Common myeloid progenitor, CD34-positive (primary cell): ENCODE measurements around the gene GRID2.

Source experiments
- CTCF ChIA-PET: fragments of 350-600 bp; sonication (Branson Sonifier 250); formaldehyde crosslinking; loops from one replicate; lab custom pipeline; 2021; ENCODE audit warnings: antibody characterized with exemption; lab: Charles Lee
- POLR2A ChIA-PET: fragments of 350-600 bp; sonication (Branson Sonifier 250); formaldehyde crosslinking; loops from one replicate; lab custom pipeline; 2021; ENCODE audit warnings: antibody characterized with exemption; lab: Charles Lee
- DNase-seq, 3 donors: peaks; one replicate each; pipeline versions ENCODE4 v3.0.0 to v3.0.0-alpha.2; 2013
- H3K27ac ChIP-seq, 2 experiments: 1 replicate in 1 of 2; 2 replicates in 1 of 2; pipeline ENCODE4 v1.7.0; 2013; ENCODE audit warnings: inconsistent platforms in 2 of 2, low read length in 2 of 2, mild to moderate bottlenecking in 2 of 2, low read depth in 1 of 2, moderate library complexity in 1 of 2; ENCODE audit not compliant: severe bottlenecking in 2 of 2, insufficient read depth in 1 of 2, poor library complexity in 1 of 2
- H3K27me3 ChIP-seq, 5 experiments: replicated peaks in 2 of 5; 1 replicate in 3 of 5; 2 replicates in 2 of 5; pipeline versions ENCODE4 v1.6.1 to v1.7.0; 2013; ENCODE audit warnings: low read length in 4 of 5, mild to moderate bottlenecking in 2 of 5, moderate library complexity in 2 of 5, inconsistent platforms in 1 of 5; ENCODE audit not compliant: insufficient read depth in 5 of 5, control insufficient read depth in 4 of 5
- H3K36me3 ChIP-seq, 4 experiments: 1 replicate in 2 of 4; 2 replicates in 2 of 4; pipeline versions ENCODE4 v1.6.1 to v1.7.0; 2013; ENCODE audit warnings: low read length in 3 of 4, control low read depth in 1 of 4, mild to moderate bottlenecking in 1 of 4; ENCODE audit not compliant: control insufficient read depth in 4 of 4, insufficient read depth in 4 of 4
- H3K4me1 ChIP-seq, 4 experiments: 1 replicate in 3 of 4; 2 replicates in 1 of 4; pipeline versions ENCODE4 v1.6.1 to v1.7.1; 2013; ENCODE audit warnings: low read length in 3 of 4, mild to moderate bottlenecking in 3 of 4, control low read depth in 1 of 4, inconsistent platforms in 1 of 4, moderate library complexity in 1 of 4; ENCODE audit not compliant: control insufficient read depth in 4 of 4, insufficient read depth in 4 of 4; ENCODE audit errors: control extremely low read depth in 1 of 4
- H3K4me3 ChIP-seq, 7 experiments: 1 replicate in 4 of 7; 2 replicates in 3 of 7; pipeline versions ENCODE4 v1.5.1 to v1.7.0; 2013; ENCODE audit warnings: mild to moderate bottlenecking in 7 of 7, low read length in 6 of 7, moderate library complexity in 6 of 7, inconsistent platforms in 2 of 7, low read depth in 2 of 7, control low read depth in 1 of 7; ENCODE audit not compliant: insufficient read depth in 4 of 7, control insufficient read depth in 1 of 7; ENCODE audit errors: extremely low read depth in 1 of 7
- H3K9me3 ChIP-seq, 5 experiments: 1 replicate in 4 of 5; 2 replicates in 1 of 5; pipeline versions ENCODE4 v1.6.1 to v1.7.1; 2013; ENCODE audit warnings: low read length in 4 of 5, mild to moderate bottlenecking in 2 of 5, inconsistent platforms in 1 of 5, low read depth in 1 of 5, moderate library complexity in 1 of 5; ENCODE audit not compliant: control insufficient read depth in 4 of 5, insufficient read depth in 2 of 5; ENCODE audit errors: control extremely low read depth in 1 of 5
- WGBS: methylation state at CpG from one replicate; pipeline ENCODE4 v1.1.5; 2013; ENCODE audit not compliant: insufficient coverage; 5-methylcytosine and 5-hydroxymethylcytosine counted together

GRID2 gene

GRCh38 chr4:93764639-93765246, 1461.0 kb downstream of the GRID2 start:
- H3K4me3 ChIP-seq = no peak overlapping the region
- ChIA-PET POLR2A (no interaction called here), CTCF (interaction anchor here (0.7 to 1.6 kb wide), 8 partner anchors 9 to 607 kb away, joined by 3 to 6 read pairs (median 3); no protein-coding TSS in a partner anchor)
- WGBS = 0% methylated on average over 1 of the region's 5 CpGs
- H3K9me3 ChIP-seq = no peaks in the 10 kb centered on the region
- H3K27me3 ChIP-seq = no peaks in the 10 kb centered on the region
- no peak overlapping the region for H3K27ac ChIP-seq
- H3K4me1 ChIP-seq = no peaks in the 10 kb centered on the region
- DNase-seq = peak; percentile 60 to 77 (median 76)
- no peaks in the 10 kb centered on the region for H3K36me3 ChIP-seq

GRCh38 chr4:93767917-93768316, 1464.2 kb downstream of the GRID2 start:
- Histone ChIP-seq H3K9me3 (no peaks in the 10 kb centered on the region), H3K4me3 (no peak overlapping the region), H3K27me3 (no peaks in the 10 kb centered on the region), H3K4me1 (no peaks in the 10 kb centered on the region), H3K27ac (no peak overlapping the region), H3K36me3 (no peaks in the 10 kb centered on the region)
- POLR2A ChIA-PET = no interaction called here
- 100% methylated on average over 3 of the region's 5 CpGs for WGBS
- DNase-seq = no peak
- CTCF ChIA-PET = no interaction called here

DNA sequence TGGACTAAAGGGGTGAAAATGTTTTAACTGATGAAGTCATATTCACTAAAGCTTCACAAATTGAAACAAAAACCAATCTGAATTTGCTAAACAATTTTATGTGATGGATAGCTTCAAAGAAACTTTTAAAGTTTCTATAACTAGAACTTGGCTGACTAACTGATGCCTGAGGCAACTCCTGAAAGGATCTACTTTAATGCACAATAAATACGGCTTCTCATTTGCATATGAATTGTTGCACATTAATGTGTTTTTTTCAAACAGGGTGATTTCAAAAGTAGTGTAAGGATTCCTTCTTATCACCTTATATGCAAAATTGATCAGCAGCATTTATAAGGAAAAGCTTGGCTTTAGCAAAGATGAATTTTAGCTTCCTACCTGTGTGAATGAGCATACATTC, 1466.4 kb downstream of the GRID2 start:
- no peak for DNase-seq
- H3K27me3 ChIP-seq = no peaks in the 10 kb centered on the region
- CTCF ChIA-PET = interaction anchor here (1.3 kb wide), 1 partner anchor 8 kb away, joined by 3 read pairs; no protein-coding TSS in a partner anchor
- H3K36me3 ChIP-seq = no peaks in the 10 kb centered on the region
- no peak overlapping the region for H3K27ac ChIP-seq
- H3K4me1 ChIP-seq = no peaks in the 10 kb centered on the region
- WGBS = no CpG with 5 or more reads among the region's 1 CpG
- POLR2A ChIA-PET = no interaction called here
- no peaks in the 10 kb centered on the region for H3K9me3 ChIP-seq
- no peak overlapping the region for H3K4me3 ChIP-seq

DNA sequence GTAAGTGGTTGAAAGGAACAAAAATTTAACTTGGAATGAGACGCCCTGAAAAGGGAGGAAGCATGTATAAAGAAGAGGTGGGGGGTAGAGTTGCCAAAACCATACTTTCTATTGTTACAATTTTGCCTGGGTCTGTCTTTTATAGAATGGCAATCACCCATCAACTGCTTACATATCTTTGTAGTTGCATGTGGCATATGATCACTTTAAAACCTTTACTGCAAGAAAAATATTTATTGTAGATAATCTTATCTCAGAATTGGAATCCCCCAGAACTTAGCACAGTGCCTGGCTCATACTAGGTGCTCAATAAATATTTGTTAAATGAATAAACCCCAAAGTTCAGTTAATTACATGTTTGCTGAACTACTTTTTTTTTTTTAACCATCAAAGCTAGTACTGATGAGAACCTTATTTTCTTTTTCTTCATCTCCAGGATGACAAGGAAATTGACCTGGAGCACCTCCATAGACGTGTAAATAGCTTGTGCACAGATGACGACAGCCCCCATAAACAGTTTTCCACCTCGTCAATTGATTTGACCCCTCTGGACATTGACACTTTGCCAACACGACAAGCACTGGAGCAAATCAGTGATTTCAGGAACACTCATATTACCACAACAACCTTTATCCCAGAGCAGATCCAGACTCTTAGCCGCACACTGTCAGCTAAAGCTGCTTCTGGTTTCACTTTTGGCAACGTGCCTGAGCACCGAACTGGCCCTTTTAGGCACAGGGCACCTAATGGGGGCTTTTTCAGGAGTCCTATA, 1468.1 kb downstream of the GRID2 start:
- WGBS = 93% methylated on average over 6 of the region's 8 CpGs
- DNase-seq = no peak
- no peaks in the 10 kb centered on the region for H3K4me1 ChIP-seq
- no peaks in the 10 kb centered on the region for H3K9me3 ChIP-seq
- no peak overlapping the region for H3K4me3 ChIP-seq
- ChIA-PET POLR2A (no interaction called here), CTCF (interaction anchor here (1.3 kb wide), 1 partner anchor 9 kb away, joined by 3 read pairs; no protein-coding TSS in a partner anchor)
- no peak overlapping the region for H3K27ac ChIP-seq
- H3K27me3 ChIP-seq = no peaks in the 10 kb centered on the region
- no peaks in the 10 kb centered on the region for H3K36me3 ChIP-seq

DNA sequence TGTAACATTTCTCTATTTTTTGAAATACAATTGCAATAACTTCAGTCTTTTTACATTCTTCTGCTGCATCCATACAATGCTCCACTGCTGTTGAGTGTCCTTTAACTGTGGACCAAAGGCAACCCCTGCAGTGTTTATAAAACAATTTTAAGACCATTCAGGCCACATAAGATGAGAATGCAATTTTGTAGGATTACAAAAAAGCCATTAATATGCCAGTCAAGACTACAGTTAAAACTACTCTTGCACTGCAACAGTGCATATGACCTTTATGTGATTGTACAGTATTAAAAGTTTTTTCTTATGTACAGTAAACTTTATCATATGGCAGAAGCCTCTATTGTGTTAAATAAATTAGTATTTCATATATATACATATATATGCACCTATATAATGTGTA, 1469.1 kb downstream of the GRID2 start:
- Histone ChIP-seq H3K27me3 (no peaks in the 10 kb centered on the region), H3K27ac (no peak overlapping the region), H3K9me3 (no peaks in the 10 kb centered on the region), H3K36me3 (no peaks in the 10 kb centered on the region), H3K4me3 (no peak overlapping the region), H3K4me1 (no peaks in the 10 kb centered on the region)
- DNase-seq = no peak
- ChIA-PET CTCF (no interaction called here), POLR2A (no interaction called here)

DNA sequence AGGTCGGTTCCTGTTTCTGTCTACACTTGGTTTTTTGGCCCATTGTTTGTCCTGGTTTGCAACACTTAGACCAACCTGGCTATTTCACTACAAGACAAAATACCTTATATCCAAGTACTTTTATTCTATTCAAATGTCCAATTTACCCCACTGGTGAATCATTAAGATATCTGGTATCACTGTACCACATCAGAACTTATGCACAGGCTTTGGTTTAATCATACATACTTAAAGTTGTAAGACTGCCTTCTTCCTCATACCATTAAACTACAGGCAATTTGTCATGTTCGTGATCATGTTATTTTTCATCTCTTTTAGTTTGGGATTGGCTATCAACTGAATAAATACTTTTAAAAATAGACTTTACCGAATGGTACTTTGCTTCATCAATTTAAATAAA, 1471.8 kb downstream of the GRID2 start:
- POLR2A ChIA-PET = no interaction called here
- no peak for DNase-seq
- CTCF ChIA-PET = no interaction called here
- Histone ChIP-seq H3K4me1 (no peaks in the 10 kb centered on the region), H3K4me3 (no peak overlapping the region), H3K9me3 (no peaks in the 10 kb centered on the region), H3K36me3 (no peaks in the 10 kb centered on the region), H3K27me3 (no peaks in the 10 kb centered on the region), H3K27ac (no peak overlapping the region)
- 100% methylated on average over 1 of the region's 3 CpGs for WGBS

DNA sequence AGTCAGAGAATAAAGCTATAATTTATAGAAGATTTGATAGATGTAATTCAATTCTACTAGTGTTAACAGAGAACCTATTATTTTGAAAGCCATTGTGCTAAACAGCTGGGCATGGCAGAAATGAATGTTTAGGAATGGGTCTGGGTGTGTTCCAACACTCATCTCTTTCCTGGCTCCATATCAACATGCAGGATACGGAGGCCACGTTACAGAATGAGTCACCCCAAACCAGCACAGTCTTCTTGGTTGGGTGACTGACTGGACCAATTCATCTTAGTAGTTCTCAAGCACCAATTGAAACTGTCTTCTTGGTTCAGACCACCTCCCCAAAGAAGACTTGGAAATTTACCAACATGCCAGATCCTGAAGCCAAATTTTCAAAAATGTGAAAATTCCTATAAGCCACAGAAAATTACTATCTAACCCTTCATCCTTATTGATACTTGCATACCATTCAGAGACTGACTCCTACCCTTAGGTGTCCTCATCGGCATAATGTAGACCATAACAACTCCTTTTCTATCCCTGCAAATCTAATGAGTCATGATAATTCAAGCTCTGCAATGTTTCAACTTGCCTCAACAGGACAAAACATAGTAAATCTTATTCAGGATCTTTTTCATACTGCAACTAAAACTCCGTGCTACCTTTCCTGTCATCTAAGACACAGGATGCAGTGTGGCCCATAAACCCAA, 1472.8 kb downstream of the GRID2 start:
- H3K36me3 ChIP-seq = no peaks in the 10 kb centered on the region
- WGBS = 90% methylated on average over 2 of the region's 4 CpGs
- no peaks in the 10 kb centered on the region for H3K4me1 ChIP-seq
- no peaks in the 10 kb centered on the region for H3K27me3 ChIP-seq
- DNase-seq = no peak
- POLR2A ChIA-PET = no interaction called here
- no peak overlapping the region for H3K4me3 ChIP-seq
- CTCF ChIA-PET = interaction anchor here (1.1 to 1.3 kb wide), 2 partner anchors 12 to 395 kb away, joined by 3 read pairs; no protein-coding TSS in a partner anchor
- no peak overlapping the region for H3K27ac ChIP-seq
- H3K9me3 ChIP-seq = no peaks in the 10 kb centered on the region
